Measurements from ENCODE around the gene PRKG1. TPM values are rescaled to one million over a fixed set of nuclear protein-coding genes. Genes with fewer than 3 reads are reported as not detected.

Gene PRKG1
- total and polyA plus RNA-seq, 2 experiments from 2014 or later, result 18.2 to 21.1 TPM

DNA sequence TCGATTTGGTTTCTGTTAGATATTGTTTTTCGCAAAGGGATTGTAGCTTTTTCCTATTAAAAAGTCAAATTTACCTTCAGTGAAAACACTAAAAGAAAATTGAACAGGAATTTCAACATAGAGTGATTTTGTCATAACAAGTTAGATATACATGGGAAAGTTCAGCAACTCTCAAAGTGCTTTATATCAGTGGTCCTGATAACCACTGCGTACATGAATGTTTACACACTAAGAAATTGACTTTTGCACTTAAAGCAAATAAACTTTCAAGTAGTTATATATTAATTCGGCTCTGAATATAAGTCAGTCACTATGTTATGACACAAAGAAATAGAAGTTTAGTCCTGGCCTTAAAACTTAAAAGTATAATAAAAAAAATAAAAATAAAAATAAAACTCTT, 1138.5 kb downstream of the PRKG1 start:
- no peaks in the 10 kb centered on the region for H3F3A ChIP-seq (replicated peaks; ENCODE audit: low read depth)
- no peak overlapping the region for H2AFZ ChIP-seq
- H3K27me3 ChIP-seq (ENCODE audit: insufficient read depth), result no peaks in the 10 kb centered on the region
- no peak overlapping the region for H3K4me3 ChIP-seq
- DNase-seq (ENCODE audit: low spot score) (no peak), ATAC-seq (no peak)
- H3K4me1 Mint-ChIP-seq, result peaks cover 68% of the 10 kb centered on the region
- peaks cover 56% of the 10 kb centered on the region for H3K4me1 ChIP-seq (ENCODE audit: insufficient read depth)
- H3K9me3 Mint-ChIP-seq, result no peaks in the 10 kb centered on the region
- H3K9me2 ChIP-seq (ENCODE audit: insufficient read depth), result no peaks in the 10 kb centered on the region
- H3K4me2 ChIP-seq, result no peak overlapping the region
- H3K27ac Mint-ChIP-seq, result peak overlapping the region; percentile 90; the same call in 1 of the 2 replicates
- TF ChIP-seq, protein P1, sequence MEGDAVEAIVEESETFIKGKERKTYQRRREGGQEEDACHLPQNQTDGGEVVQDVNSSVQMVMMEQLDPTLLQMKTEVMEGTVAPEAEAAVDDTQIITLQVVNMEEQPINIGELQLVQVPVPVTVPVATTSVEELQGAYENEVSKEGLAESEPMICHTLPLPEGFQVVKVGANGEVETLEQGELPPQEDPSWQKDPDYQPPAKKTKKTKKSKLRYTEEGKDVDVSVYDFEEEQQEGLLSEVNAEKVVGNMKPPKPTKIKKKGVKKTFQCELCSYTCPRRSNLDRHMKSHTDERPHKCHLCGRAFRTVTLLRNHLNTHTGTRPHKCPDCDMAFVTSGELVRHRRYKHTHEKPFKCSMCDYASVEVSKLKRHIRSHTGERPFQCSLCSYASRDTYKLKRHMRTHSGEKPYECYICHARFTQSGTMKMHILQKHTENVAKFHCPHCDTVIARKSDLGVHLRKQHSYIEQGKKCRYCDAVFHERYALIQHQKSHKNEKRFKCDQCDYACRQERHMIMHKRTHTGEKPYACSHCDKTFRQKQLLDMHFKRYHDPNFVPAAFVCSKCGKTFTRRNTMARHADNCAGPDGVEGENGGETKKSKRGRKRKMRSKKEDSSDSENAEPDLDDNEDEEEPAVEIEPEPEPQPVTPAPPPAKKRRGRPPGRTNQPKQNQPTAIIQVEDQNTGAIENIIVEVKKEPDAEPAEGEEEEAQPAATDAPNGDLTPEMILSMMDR (conservative IDR thresholded peaks at IDR 0.05; ENCODE audit: low read depth in 2 of 2), result no peak
- H3K36me3 Mint-ChIP-seq (ENCODE audit: low read depth), result peaks cover 1% of the 10 kb centered on the region; the same call in 1 of the 3 replicates
- peaks cover 2% of the 10 kb centered on the region for H3K27me3 Mint-ChIP-seq (ENCODE audit: insufficient read depth, low read depth, poor library complexity)
- no peaks in the 10 kb centered on the region for H4K20me1 ChIP-seq (replicated peaks; ENCODE audit: insufficient read depth)
- H3K79me2 ChIP-seq (replicated peaks; ENCODE audit: insufficient read depth), result no peaks in the 10 kb centered on the region
- no peak overlapping the region for H3K4me3 Mint-ChIP-seq
- peak overlapping the region; percentile 79 for H3K27ac ChIP-seq (ENCODE audit: low read depth)
- H3K36me3 ChIP-seq (ENCODE audit: insufficient read depth), result no peaks in the 10 kb centered on the region

GRCh38 chr10:52213321-52213752, 1139.0 kb downstream of the PRKG1 start:
- H3K9me2 ChIP-seq (ENCODE audit: insufficient read depth), result no peaks in the 10 kb centered on the region

More at GRCh38 chr10:52213321-52213752, 1139.0 kb downstream of the PRKG1 start:
- H3K27ac Mint-ChIP-seq, result peak overlapping the region; percentile 94
- DNase-seq (ENCODE audit: low spot score), result peak; percentile 71
- Histone ChIP-seq H3K36me3 (ENCODE audit: insufficient read depth) (no peaks in the 10 kb centered on the region), H2AFZ (no peak overlapping the region), H4K20me1 (replicated peaks; ENCODE audit: insufficient read depth) (no peaks in the 10 kb centered on the region), H3K4me1 (ENCODE audit: insufficient read depth) (peaks cover 51% of the 10 kb centered on the region), H3K79me2 (replicated peaks; ENCODE audit: insufficient read depth) (no peaks in the 10 kb centered on the region), H3K4me2 (peak overlapping the region; percentile 50), H3K27ac (ENCODE audit: low read depth) (peak overlapping the region; percentile 79), H3K4me3 (no peak overlapping the region), H3F3A (replicated peaks; ENCODE audit: low read depth) (no peaks in the 10 kb centered on the region), H3K27me3 (ENCODE audit: insufficient read depth) (no peaks in the 10 kb centered on the region)
- H3K36me3 Mint-ChIP-seq (ENCODE audit: low read depth), result no peaks in the 10 kb centered on the region
- peaks cover 2% of the 10 kb centered on the region for H3K27me3 Mint-ChIP-seq (ENCODE audit: insufficient read depth, low read depth, poor library complexity)
- TF ChIP-seq ZNF462 (CRISPR knock-in tag; IDR thresholded peaks at IDR 0.05), result peak; percentile 71; the same call in 1 of the 2 replicates
- no peak for TF ChIP-seq STAT1 (IDR thresholded peaks at IDR 0.05; ENCODE audit: unreplicated experiment)
- no peak for TF ChIP-seq JUNB (IDR thresholded peaks at IDR 0.05; ENCODE audit: unreplicated experiment)
- no peak for TF ChIP-seq ZNF114 (CRISPR knock-in tag; IDR thresholded peaks at IDR 0.05)
- TF ChIP-seq CREB1 (CRISPR knock-in tag; IDR thresholded peaks at IDR 0.05; ENCODE audit: low read depth), result no peak
- TF ChIP-seq POLR2AphosphoS5 (IDR thresholded peaks at IDR 0.05; ENCODE audit: low read depth), result no peak
- no peak for TF ChIP-seq NANOG (IDR thresholded peaks at IDR 0.05; ENCODE audit: borderline replicate concordance)
- no peak for TF ChIP-seq ZNF331 (CRISPR knock-in tag; IDR thresholded peaks at IDR 0.05; ENCODE audit: low read depth)
- TF ChIP-seq, protein P1 (conservative IDR thresholded peaks at IDR 0.05; ENCODE audit: low read depth in 2 of 2), result peak in 1 of 2 experiments; percentile 46; a peak in 2 of 4 replicates
- peaks cover 70% of the 10 kb centered on the region for H3K4me1 Mint-ChIP-seq
- peak overlapping the region; percentile 16; the same call in 1 of the 3 replicates for H3K4me3 Mint-ChIP-seq
- peak; percentile 91 for ATAC-seq
- H3K9me3 Mint-ChIP-seq, result no peaks in the 10 kb centered on the region

Data from GM23338 (cell line).